Spleen (tissue), 7 donors: ENCODE results near the gene SRGAP1.

ENCODE experiments used
- CTCF ChIP-seq, 11 experiments: fragments of 200-600 bp in 7 of 11; fragments of 450-650 bp in 4 of 11; sonication (generic) in 4 of 11; IDR thresholded peaks in 8 of 11; conservative IDR thresholded peaks in 3 of 11; 1 replicate in 7 of 11; 2 replicates in 4 of 11; pipeline versions ENCODE4 v1.4.0 to v1.8.0; 2016 to 2021; ENCODE audit warnings: antibody characterized with exemption in 11 of 11, inconsistent platforms in 4 of 11, mild to moderate bottlenecking in 1 of 11
- POLR2AphosphoS5 ChIP-seq, 3 donors: sonication (generic); formaldehyde crosslinking; IDR thresholded peaks; one replicate each; pipeline ENCODE4 v1.5.1; 2017; ENCODE audit warnings: antibody characterized with exemption in 3 of 3
- donor health status: DM: no; HTN: no; CAD: no; lungs with moderate emphysema.
- donor health status: DM: no; HTN: no; CAD: no.
- donor health status: DM: no; HTN: no; CAD: no.

- no peak for TF ChIP-seq POLR2AphosphoS5 (IDR thresholded peaks at IDR 0.05)
- no peak for TF ChIP-seq CTCF (IDR thresholded peaks at IDR 0.05 in 8 of 11, conservative IDR thresholded peaks at IDR 0.05 in 3 of 11)
Observed at GRCh38 chr12:64044191-64044590, 199.7 kb downstream of the SRGAP1 start.
